Measurements from ENCODE around the gene IQSEC3.
"Not testable (repeated sequence)": the region's sequence is repeated elsewhere in the genome, so short reads cannot be mapped to it uniquely, and the experiment has no call there.

Gene IQSEC3

GRCh38 chr12:214003-214741 is 147.6 kb downstream of the IQSEC3 start, which contains the start of gene SLC6A12:
Gene SLC6A12 (minus strand): TSS chr12:214157. CDS start chr12:209986, 4,171 bp downstream.
- DNase-seq (ENCODE audit: low read depth, low spot score), result no peak

DNA sequence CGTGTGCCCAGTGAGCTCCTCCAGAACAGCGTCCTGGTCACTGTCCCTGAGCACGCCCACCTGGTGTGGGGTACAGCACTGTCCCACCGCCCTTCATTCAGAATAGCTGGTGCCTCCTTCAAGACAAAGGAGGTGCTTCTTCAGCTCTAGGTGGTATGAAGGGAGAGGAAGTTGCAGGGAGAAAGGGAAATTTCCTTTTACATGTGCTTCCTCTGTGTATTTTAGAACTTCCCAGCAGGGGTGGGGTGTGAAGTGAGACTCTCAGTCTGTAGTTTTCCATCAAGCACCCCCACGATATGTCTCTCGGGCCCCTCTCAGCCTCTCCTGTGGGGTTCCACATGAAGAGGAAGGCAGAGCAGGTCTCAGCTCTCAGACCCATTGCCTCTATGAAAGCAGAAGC is 148.5 kb downstream of the IQSEC3 start:
- no peak for DNase-seq (ENCODE audit: low read depth, low spot score)

DNA sequence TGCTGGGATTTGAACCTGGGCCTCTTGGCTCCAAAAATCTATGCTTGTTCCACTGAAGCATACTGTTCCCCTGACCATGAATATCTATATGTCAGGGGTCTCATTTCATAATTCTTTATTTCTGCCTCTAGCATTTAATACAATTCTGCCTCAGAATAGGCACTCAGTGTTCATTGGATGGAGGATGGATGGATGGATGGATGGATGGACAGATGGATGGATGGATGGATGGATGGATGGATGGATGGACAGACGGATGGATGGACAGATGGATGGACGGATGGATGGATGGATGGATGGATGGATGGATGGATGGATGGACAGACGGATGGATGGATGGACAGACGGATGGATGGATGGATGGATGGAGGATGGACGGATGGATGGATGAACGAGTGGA is 150.5 kb downstream of the IQSEC3 start:
- not testable (repeated sequence) for DNase-seq (ENCODE audit: low read depth, low spot score)

DNA sequence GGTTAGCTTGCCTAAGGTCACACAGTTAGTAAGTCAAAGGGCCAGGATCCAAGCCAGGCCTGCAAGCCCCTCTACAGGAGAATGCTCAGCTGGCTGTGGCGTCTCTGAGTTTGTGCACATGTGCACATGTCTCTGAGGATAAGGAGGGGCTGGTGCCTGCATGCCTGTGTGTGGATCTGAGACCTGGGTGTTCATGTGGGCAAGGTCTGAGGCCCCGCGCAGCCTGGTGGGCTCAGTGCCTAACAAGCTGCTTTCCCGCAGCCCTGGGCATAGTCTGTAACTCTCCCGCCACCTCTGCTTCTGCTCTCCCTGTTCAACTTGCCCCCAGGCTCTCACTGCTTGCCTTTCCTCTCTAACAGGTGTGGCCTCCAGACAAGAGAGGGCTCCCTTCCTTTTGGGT is 151.7 kb downstream of the IQSEC3 start:
- DNase-seq (ENCODE audit: low read depth, low spot score), result no peak

DNA sequence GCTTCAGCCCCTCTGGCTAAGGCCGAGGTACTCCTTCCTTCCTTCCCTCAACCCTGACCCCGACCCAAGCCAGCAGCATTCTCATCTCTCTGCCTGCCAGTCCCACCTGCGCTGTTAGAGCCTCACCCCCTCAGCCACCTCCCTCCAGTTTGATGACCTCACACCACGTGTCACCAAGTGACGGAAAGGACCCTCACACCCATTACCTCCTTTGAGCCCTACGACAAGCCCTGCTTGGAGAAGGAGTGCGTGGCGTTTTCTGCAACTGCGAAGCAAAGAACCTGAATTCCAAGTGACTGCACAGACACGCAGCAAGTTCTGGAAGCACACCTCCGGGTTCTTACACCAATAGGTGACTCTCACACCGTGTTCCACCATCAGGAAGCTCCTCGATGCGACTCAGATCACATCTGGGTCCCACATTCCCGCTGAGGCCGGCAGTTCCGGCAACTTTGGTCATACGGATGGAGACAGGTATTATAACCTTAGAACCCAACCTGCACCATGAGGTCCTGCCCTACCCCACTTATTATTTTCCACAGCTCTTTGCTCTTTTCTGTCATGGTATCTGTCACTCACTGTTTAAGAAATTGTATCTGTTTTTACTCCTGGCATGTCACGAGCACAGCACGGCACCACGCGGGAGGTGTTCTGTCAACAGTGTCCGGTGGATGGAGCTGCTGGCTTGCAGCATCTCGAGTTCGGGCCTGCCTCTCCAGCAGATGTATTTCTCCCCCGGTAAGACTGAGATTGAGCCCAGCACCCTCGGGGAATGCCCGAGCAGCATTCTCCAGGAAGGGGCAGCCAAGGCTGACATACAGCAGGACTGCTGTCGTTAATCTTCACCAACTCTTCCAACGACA is 152.4 kb downstream of the IQSEC3 start:
- no peak for DNase-seq (ENCODE audit: low read depth, low spot score)

GRCh38 chr12:219891-220352 is 153.4 kb downstream of the IQSEC3 start:
- DNase-seq (ENCODE audit: low read depth, low spot score), result peak; percentile 18

DNA sequence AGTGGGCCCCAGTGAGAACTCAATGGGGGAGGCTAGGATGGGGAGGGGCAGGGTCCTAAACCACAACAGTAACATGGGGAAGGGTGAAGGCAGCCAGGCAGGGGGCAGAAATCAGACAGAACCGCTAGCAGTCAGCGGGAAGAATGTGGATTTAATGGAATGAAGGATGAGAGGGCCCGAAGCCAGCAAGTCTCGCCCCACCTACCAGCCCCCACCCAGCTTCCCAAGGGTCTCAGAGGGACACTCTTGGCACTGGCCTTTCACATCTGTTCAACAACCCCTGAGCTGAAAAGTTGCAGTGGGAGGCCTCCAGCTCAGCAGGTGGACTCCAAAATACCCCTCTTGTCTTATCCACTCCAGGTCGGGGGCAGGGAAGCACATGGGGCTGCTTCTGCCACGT is 153.9 kb downstream of the IQSEC3 start:
- DNase-seq (ENCODE audit: low read depth, low spot score), result peak; percentile 29

DNA sequence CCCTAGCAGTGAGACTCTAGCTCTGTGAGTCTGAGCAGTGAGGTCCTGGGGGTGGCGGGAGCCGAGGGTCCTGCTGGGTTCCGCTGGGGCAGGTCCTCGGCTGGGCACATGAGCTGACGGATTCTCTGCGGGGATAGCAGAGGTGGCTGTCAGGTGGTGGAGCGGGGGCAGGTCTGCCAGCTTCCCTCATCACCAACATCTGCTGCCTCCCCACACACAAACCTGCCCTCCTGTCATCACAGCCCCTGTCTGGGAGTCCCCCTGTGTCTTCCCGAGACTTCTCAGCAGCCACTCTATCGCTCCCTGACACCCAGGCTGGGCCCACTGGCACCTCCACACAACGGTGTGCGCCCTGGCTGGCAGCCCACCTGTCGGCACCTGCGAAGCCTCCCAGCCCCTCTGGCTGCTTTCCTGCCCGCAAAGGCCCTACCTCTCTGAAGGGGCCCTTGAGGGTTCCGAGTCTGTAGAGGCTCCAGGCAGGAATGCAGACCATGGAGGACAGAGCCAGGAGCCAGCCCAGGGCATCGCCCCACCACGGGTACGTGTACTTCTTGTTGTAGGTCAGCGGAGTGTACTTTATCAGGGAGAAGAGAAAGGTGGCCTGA is 154.5 kb downstream of the IQSEC3 start:
- DNase-seq (ENCODE audit: low read depth, low spot score), result no peak

DNA sequence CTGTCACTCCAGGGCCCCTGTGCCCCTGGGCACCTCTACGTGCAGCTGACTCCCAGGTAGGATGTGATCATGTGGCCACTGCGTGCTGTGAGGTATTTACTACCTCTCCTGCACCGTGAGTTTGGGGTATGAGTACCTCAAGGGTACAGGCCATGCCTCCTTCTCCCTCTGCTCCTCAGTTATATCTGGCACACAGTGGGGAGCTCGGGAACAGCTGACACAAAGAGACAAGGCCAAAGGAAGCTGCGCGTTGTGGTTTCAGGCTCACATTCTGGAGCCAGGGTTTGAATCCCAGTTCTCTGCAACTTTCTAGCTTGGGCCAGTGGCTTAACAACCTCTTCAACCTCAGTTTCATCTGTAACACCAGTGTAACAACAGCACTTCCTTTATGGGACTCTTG is 155.2 kb downstream of the IQSEC3 start:
- DNase-seq (ENCODE audit: low read depth, low spot score), result no peak

- no peak for DNase-seq (ENCODE audit: low read depth, low spot score)
Measured at GRCh38 chr12:223841-224240, 157.3 kb downstream of the IQSEC3 start.

DNA sequence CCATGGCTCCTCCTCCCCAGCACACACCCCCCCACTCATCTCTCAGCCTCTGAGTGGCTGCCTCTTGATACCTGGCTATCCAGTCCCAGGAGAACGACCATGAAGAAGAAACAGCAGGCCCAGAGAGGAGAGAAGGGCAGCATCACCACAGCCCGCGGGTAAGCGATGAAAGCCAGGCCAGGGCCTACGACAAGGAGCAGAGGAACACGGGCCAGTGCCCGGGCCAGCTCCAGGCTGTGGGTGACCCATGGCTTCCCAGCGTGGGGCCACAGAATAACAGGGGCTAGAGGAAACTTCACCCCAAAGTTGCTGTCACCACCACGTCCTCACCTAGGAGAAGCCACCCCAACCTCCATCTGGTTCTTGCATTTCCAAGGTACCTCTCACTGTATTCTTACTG is 157.8 kb downstream of the IQSEC3 start:
- DNase-seq (ENCODE audit: low read depth, low spot score), result no peak

DNA sequence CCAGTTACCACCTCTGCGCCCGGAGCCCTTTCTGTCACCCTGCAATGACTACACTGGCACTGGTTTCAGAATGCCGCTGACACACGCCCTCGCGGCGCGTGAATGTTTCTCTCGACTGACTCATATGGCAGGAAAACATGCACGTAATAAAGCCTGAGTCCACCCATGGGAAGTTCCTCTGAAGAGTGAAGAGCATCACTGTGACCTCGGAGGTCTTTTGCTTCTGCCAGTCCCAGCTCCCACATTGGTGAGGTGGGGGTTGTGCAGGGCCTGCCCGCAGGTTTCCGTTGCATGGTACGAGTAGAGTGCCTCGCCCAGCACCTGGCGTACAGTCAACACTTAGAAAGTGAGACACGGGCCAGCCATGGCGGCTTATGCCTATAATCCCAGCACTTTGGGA is 158.4 kb downstream of the IQSEC3 start:
- no peak for DNase-seq (ENCODE audit: low read depth, low spot score)

DNA sequence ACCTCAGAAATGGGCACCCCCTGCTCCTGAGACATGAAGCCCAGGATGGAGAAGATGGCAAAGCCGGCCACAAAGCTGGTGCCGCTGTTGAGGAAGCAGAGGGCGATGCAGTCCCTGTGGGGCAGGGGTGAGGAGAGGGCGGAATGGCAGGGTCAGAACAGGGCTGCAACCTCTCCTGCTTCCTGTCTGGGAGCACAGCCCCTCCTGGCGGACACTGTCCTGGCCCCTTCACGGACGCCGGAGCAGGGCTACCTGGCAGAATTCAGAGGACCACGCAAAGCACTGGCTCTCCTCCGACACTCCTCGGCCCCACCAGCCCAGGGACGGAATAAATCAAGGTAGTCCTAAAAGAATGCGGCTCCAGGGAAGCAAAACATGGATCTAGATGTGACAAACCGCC is 159.8 kb downstream of the IQSEC3 start:
- no peak for DNase-seq (ENCODE audit: low read depth, low spot score)

DNA sequence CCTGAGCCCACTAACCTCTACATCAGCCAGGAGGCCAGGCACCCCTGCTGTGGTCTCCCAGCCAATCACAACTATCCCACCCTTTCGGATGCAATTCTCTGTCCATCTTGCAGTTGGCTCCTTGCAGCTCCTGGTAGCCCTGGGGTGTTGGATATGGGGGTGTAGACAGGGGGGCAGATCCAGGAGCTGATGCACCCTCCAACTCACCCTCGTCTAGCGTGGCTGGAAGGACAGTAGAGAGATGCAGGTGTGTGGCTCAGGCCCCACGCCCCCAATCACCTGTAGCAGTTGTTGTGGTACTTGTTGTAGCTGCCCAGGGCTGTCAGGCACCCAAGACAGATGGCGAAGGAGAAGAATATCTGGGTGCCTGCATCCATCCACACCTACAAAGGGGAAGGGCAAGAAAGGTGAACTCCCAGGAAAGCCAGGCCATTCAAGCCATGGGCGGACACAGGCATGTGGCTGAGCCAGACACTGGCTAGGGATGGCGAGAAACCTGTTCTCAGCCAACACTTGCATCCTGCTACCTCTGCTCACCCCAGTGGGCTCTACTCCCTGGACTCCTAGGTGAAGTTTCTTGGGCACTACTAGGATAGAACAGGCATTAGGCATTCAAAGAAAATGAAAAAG is 160.8 kb downstream of the IQSEC3 start:
- no peak for DNase-seq (ENCODE audit: low read depth, low spot score)
